CD4-positive, alpha-beta T cell treated with Interleukin-15 for 4 hours (primary cell): ENCODE measurements around the gene FOXI1.
A peak's percentile ranks its signal among the peaks of the same experiment; 100 is the strongest.
"Not testable (repeated sequence)": the region's sequence is repeated elsewhere in the genome, so short reads cannot be mapped to it uniquely, and the experiment has no call there.

Experiments used
- DNase-seq: peaks from one replicate; pipeline ENCODE4 v3.0.0-alpha.2; 2020; ENCODE audit warnings: low spot score

The FOXI1 gene

GRCh38 chr5:170092455-170093101, 13.1 kb upstream of the FOXI1 start:
- DNase-seq: no peak

- not testable (repeated sequence) for DNase-seq
These were observed 11.4 kb upstream of the FOXI1 start for GRCh38 chr5:170094329-170094728.

GRCh38 chr5:170095646-170096045, 10.1 kb upstream of the FOXI1 start:
- no peak for DNase-seq

GRCh38 chr5:170097934-170098333, 7.8 kb upstream of the FOXI1 start:
- DNase-seq: no peak

- peak; percentile 52 for DNase-seq
These were observed 5.4 kb upstream of the FOXI1 start for GRCh38 chr5:170100066-170100943.

- DNase-seq: no peak
These were observed 2.2 kb upstream of the FOXI1 start for GRCh38 chr5:170103447-170103846.

- DNase-seq: no peak
These were observed 1.4 kb upstream of the FOXI1 start for GRCh38 chr5:170104299-170104698.

GRCh38 chr5:170104710-170105109, 987 bp upstream of the FOXI1 start:
- no peak for DNase-seq

- DNase-seq: no peak
These were observed 2.0 kb downstream of the FOXI1 start for GRCh38 chr5:170107674-170108073.

- no peak for DNase-seq
These were observed 2.6 kb downstream of the FOXI1 start for GRCh38 chr5:170108266-170108785.

- no peak for DNase-seq
These were observed 3.6 kb downstream of the FOXI1 start for GRCh38 chr5:170109059-170110031.

- no peak for DNase-seq
These were observed 4.8 kb downstream of the FOXI1 start for GRCh38 chr5:170110403-170111087.

- no peak for DNase-seq
These were observed 5.5 kb downstream of the FOXI1 start for GRCh38 chr5:170111088-170111785.

GRCh38 chr5:170112876-170113521, 7.3 kb downstream of the FOXI1 start:
- no peak for DNase-seq

GRCh38 chr5:170113522-170113900, 7.8 kb downstream of the FOXI1 start:
- no peak for DNase-seq

- no peak for DNase-seq
These were observed 8.6 kb downstream of the FOXI1 start for GRCh38 chr5:170114271-170114670.

GRCh38 chr5:170115925-170116324, 10.2 kb downstream of the FOXI1 start:
- DNase-seq: no peak

- no peak for DNase-seq
These were observed 12.0 kb downstream of the FOXI1 start for GRCh38 chr5:170117736-170118135.

- no peak for DNase-seq
These were observed 14.9 kb downstream of the FOXI1 start for GRCh38 chr5:170120576-170120975.

- DNase-seq: no peak
These were observed 15.6 kb downstream of the FOXI1 start for GRCh38 chr5:170121321-170121720.
